Lung (tissue), 12 donors: Measurements from ENCODE around the gene TMEM60. TPM values are rescaled to one million over a fixed set of nuclear protein-coding genes. Genes with fewer than 3 reads are reported as not detected.

Source experiments
- ATAC-seq: fragments of 200-7000 bp; cut with Tn5 transposase; one replicate; pipeline ENCODE4 v1.9.1; 2020; ENCODE audit warnings: moderate number of reproducible peaks; ENCODE audit not compliant: insufficient read depth, low FRiP score
- DNase-seq, 3 donors: peaks; one replicate each; pipeline ENCODE4 v3.0.0-alpha.2; 2013 to 2017
- H3K27ac ChIP-seq, 2 donors: one replicate each; pipeline ENCODE4 v1.5.1; 2013; ENCODE audit warnings: mild to moderate bottlenecking in 2 of 2, moderate library complexity in 2 of 2, control low read depth in 1 of 2, inconsistent platforms in 1 of 2, low read depth in 1 of 2, low read length in 1 of 2
- H3K27me3 ChIP-seq, 3 donors: one replicate each; pipeline ENCODE4 v1.5.1; 2013; ENCODE audit warnings: low read length in 2 of 3; ENCODE audit not compliant: control insufficient read depth in 3 of 3, insufficient read depth in 3 of 3
- H3K36me3 ChIP-seq, 4 donors: one replicate each; pipeline ENCODE4 v1.5.1; 2013; ENCODE audit warnings: low read length in 4 of 4, mild to moderate bottlenecking in 1 of 4, moderate library complexity in 1 of 4; ENCODE audit not compliant: control insufficient read depth in 4 of 4, insufficient read depth in 4 of 4
- H3K4me1 ChIP-seq, 5 donors: one replicate each; pipeline ENCODE4 v1.5.1; 2013; ENCODE audit warnings: low read length in 5 of 5, mild to moderate bottlenecking in 2 of 5, moderate library complexity in 1 of 5; ENCODE audit not compliant: control insufficient read depth in 5 of 5, insufficient read depth in 5 of 5
- H3K4me3 ChIP-seq: one replicate; pipeline ENCODE4 v1.5.1; 2013; ENCODE audit warnings: mild to moderate bottlenecking, control low read depth, moderate library complexity
- H3K9ac ChIP-seq, 2 donors: one replicate each; pipeline ENCODE4 v1.5.1; 2013; ENCODE audit warnings: low read length in 2 of 2, control low read depth in 1 of 2; ENCODE audit not compliant: insufficient read depth in 1 of 2
- H3K9me3 ChIP-seq, 4 donors: one replicate each; pipeline ENCODE4 v1.5.1; 2013; ENCODE audit warnings: low read length in 3 of 4, mild to moderate bottlenecking in 1 of 4, moderate library complexity in 1 of 4; ENCODE audit not compliant: control insufficient read depth in 4 of 4, insufficient read depth in 3 of 4
- CTCF ChIP-seq: IDR thresholded peaks from 2 replicates; pipeline ENCODE4 v1.5.1; 2012; ENCODE audit warnings: mild to moderate bottlenecking; ENCODE audit errors: control extremely low read depth, extremely low read depth
- WGBS, 2 donors: extraction: QIAGEN DNeasy Blood & Tissue Kit; methylation state at CpG; one replicate each; pipeline ENCODE4 v1.1.7; 2013; 5-methylcytosine and 5-hydroxymethylcytosine counted together
- polyA plus RNA-seq, 2 donors: library from polyadenylated mRNA; stranded (reverse); fragments of 200-250 nt; gene quantifications; one replicate each; pipeline ENCODE4 v1.2.1, GENCODE V29; 2013
- total RNA-seq, 2 donors: library from RNA; depleted of rRNA in 1 of 2; stranded (reverse); fragments of >200 nt in 1 of 2; gene quantifications; one replicate each; pipeline ENCODE4 v1.2.1, GENCODE V29; 2014 to 2021
- donor health status: control.
- donor health status: control.
- donor health status: Bipolar disorder and iron deficiency.
- donor health status: healthy.
- donor health status: DM: yes; HTN: yes; CAD: no.

TMEM60 gene
- total and polyA plus RNA-seq, 4 donors, result 12.2 to 46.4 (median 19.6) TPM

- no peak for ATAC-seq
- Histone ChIP-seq H3K36me3 (peaks cover 0 to 8% (median 3%) of the 10 kb centered on the region in 4 donors), H3K4me3 (no peak overlapping the region), H3K9ac (no peak overlapping the region), H3K9me3 (peaks cover 0 to 11% (median 0%) of the 10 kb centered on the region in 4 donors), H3K27ac (no peak overlapping the region), H3K4me1 (peaks cover 0 to 4% (median 0%) of the 10 kb centered on the region in 5 donors), H3K27me3 (no peaks in the 10 kb centered on the region)
- TF ChIP-seq CTCF, result no peak
- no peak for DNase-seq
- 88 to 93% methylated on average over 2 of the region's 2 CpGs for WGBS, 2 donors
Measured at GRCh38 chr7:77811516-77812289, 13.5 kb upstream of the TMEM60 start.

- no peaks in the 10 kb centered on the region for H3K27me3 ChIP-seq
- no peak for ATAC-seq
- H3K9ac ChIP-seq, result no peak overlapping the region
- TF ChIP-seq CTCF, result no peak
- no peak overlapping the region for H3K4me3 ChIP-seq
- peaks cover 0 to 4% (median 0%) of the 10 kb centered on the region in 5 donors for H3K4me1 ChIP-seq
- H3K36me3 ChIP-seq, result no peaks in the 10 kb centered on the region
- WGBS, 2 donors, result 83 to 92% methylated on average over 1 of the region's 1 CpG
- DNase-seq, result no peak
- peaks cover 0 to 22% (median under 1%) of the 10 kb centered on the region in 4 donors for H3K9me3 ChIP-seq
- no peak overlapping the region for H3K27ac ChIP-seq
Measured at GRCh38 chr7:77808517-77808916, 10.3 kb upstream of the TMEM60 start.

- Histone ChIP-seq H3K27me3 (no peaks in the 10 kb centered on the region), H3K36me3 (no peaks in the 10 kb centered on the region), H3K27ac (no peak overlapping the region), H3K9ac (no peak overlapping the region), H3K4me3 (no peak overlapping the region), H3K4me1 (no peaks in the 10 kb centered on the region), H3K9me3 (peaks cover 0 to 22% (median under 1%) of the 10 kb centered on the region in 4 donors)
- DNase-seq (no peak), ATAC-seq (no peak)
- WGBS, 2 donors, result 95 to 99% methylated on average over 2 of the region's 2 CpGs
- no peak for TF ChIP-seq CTCF
Measured at GRCh38 chr7:77806425-77806824, 8.2 kb upstream of the TMEM60 start.
